Stimulated activated CD4-positive, alpha-beta T cell treated with anti-CD3 and anti-CD28 coated beads, Interleukin-1b, Interleukin-23, amount 100 ng/mL, for 4 hours (primary cell): ENCODE measurements around the gene MMRN2.
"Not testable (repeated sequence)": the region's sequence is repeated elsewhere in the genome, so short reads cannot be mapped to it uniquely, and the experiment has no call there.

Source experiments
- DNase-seq, 2 donors: peaks; one replicate each; pipeline ENCODE4 v3.0.0-alpha.2; 2020; ENCODE audit warnings: low read depth in 2 of 2

Gene MMRN2, protein sequence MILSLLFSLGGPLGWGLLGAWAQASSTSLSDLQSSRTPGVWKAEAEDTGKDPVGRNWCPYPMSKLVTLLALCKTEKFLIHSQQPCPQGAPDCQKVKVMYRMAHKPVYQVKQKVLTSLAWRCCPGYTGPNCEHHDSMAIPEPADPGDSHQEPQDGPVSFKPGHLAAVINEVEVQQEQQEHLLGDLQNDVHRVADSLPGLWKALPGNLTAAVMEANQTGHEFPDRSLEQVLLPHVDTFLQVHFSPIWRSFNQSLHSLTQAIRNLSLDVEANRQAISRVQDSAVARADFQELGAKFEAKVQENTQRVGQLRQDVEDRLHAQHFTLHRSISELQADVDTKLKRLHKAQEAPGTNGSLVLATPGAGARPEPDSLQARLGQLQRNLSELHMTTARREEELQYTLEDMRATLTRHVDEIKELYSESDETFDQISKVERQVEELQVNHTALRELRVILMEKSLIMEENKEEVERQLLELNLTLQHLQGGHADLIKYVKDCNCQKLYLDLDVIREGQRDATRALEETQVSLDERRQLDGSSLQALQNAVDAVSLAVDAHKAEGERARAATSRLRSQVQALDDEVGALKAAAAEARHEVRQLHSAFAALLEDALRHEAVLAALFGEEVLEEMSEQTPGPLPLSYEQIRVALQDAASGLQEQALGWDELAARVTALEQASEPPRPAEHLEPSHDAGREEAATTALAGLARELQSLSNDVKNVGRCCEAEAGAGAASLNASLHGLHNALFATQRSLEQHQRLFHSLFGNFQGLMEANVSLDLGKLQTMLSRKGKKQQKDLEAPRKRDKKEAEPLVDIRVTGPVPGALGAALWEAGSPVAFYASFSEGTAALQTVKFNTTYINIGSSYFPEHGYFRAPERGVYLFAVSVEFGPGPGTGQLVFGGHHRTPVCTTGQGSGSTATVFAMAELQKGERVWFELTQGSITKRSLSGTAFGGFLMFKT

DNA sequence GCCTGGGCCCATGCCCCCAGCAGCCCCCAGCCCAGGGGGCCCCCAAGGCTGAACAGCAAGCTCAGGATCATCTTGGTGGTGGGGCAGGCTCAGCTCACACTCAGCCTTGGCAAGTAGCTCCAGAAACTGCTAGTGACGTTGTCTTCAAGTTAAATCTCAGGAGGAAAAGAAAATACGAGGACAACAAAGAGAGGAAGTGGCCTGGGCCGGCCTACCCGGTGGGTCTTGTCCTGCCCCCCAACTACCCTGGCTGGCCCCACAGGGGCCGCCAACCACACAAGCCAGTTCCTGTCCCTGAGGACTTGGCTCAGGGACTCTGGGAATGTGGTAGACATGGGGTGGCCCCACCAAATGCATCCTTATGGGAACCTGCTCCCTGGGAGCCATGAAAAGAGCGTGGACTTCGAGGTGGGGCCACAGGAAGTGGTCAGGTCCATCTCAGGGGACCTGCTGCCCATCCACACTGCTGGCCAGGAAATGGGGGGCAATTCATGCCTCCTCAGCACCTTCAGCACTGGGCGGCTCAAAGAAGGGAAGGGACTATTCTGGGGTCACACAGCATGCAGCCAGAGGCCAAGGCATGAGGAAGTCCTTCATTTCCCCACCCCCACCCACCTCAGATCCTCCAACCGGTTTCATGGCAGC, at the start of gene MMRN2:
TSS of gene MMRN2 (minus strand) at position 145 of the 645 bp plus-strand sequence. CDS start at position 71, 74 bp downstream.
- no peak for DNase-seq

DNA sequence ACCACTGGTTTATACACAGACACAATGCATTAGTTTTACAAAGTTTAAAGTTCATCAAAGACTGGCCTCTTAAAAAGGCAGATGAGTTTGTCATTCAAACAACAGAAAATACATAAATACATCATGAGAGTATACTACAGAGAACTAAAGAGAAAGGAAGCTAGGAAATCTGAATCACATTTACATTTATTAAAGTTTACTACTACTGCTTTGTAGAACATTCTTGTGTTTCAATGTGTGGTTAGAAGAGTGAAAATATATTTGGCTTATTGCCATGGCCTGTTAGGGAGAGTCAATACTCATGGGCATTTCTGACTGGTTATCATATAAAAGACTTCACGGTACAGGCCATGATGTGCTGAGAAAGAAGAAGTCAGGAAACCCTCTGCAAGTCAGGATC, 49.7 kb upstream of the MMRN2 start:
- DNase-seq, result not testable (repeated sequence)

GRCh38 chr10:87000491-87000890, 43.1 kb upstream of the MMRN2 start:
- DNase-seq, result no peak

- not testable (repeated sequence) for DNase-seq
Measured at GRCh38 chr10:86999802-87000403, 42.5 kb upstream of the MMRN2 start.

DNA sequence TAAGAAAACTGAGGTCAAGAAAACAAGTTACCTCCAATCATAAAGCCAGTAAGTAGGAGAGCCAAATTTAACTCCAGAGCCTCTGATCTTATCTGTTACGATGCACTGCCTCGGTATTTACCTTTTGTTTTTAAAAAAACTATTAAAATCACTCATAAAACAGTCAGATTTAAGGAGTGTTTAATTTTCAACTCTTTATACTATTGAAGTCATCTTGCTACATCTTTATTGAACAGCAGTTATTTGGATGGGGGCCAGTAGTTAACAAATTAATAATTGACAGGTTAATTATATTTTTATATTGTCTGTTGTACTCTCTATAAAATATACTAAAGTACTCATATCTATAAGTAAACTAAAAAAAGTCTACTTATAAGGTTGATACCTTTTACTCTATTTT, 35.5 kb upstream of the MMRN2 start:
- DNase-seq, result no peak

GRCh38 chr10:86992456-86992855, 35.0 kb upstream of the MMRN2 start:
- DNase-seq, result no peak

GRCh38 chr10:86991362-86991761, 33.9 kb upstream of the MMRN2 start:
- not testable (repeated sequence) for DNase-seq

- no peak for DNase-seq
Measured at GRCh38 chr10:86988520-86988919, 31.1 kb upstream of the MMRN2 start.

- not testable (repeated sequence) for DNase-seq
Measured at GRCh38 chr10:86984498-86984897, 27.1 kb upstream of the MMRN2 start.

GRCh38 chr10:86981716-86982115, 24.3 kb upstream of the MMRN2 start:
- DNase-seq, result no peak

- not testable (repeated sequence) for DNase-seq
Measured at GRCh38 chr10:86981020-86981419, 23.6 kb upstream of the MMRN2 start.

DNA sequence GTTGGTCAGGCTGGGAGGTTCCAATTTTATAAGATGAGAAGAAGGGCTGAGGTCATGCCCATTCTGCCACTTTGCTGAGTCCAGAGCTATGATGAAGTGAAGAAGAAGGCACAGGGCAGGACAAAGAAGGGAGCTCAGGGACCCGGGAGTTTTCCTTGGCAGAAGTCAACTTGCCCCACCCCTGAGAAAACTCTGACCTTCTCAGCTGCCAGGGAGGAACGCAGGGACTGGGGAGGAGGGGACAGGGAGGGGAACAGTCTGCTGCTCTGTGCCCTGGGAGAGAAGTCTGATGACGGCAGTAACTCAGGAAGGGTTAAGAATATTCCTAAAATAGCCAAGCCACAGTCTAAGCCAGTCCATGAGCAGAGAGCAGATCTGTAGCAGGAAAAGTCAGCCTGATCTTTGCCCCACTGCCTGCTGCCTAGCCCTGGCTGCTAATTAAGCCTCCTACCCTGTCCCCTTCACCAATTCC, 22.6 kb upstream of the MMRN2 start:
- DNase-seq, result no peak

GRCh38 chr10:86979296-86979818, 21.9 kb upstream of the MMRN2 start:
- DNase-seq, result no peak

DNA sequence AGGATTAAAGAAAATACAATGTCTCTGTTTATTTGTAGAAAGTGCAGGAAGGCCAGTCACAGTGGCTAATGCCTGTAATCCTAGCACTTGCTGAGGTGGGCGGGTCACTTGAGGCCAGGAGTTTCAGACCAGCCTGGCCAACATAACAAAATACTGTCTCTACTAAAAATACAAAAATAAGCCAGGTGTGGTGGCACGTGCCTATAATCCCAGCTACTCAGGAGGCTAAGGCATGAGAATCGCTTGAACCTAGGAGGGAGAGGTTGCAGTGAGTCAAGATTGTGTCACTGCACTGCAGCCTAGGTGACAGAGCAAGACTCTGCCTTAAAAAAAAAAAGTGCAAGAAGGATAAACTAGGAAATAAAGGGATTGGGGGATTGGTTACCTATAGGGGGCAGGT, 21.0 kb upstream of the MMRN2 start:
- DNase-seq, result not testable (repeated sequence)

- DNase-seq, result no peak
Measured at GRCh38 chr10:86976362-86977056, 19.1 kb upstream of the MMRN2 start.

GRCh38 chr10:86974484-86974883, 17.1 kb upstream of the MMRN2 start:
- no peak for DNase-seq

- DNase-seq, result no peak
Measured at GRCh38 chr10:86972613-86973380, 15.4 kb upstream of the MMRN2 start.

DNA sequence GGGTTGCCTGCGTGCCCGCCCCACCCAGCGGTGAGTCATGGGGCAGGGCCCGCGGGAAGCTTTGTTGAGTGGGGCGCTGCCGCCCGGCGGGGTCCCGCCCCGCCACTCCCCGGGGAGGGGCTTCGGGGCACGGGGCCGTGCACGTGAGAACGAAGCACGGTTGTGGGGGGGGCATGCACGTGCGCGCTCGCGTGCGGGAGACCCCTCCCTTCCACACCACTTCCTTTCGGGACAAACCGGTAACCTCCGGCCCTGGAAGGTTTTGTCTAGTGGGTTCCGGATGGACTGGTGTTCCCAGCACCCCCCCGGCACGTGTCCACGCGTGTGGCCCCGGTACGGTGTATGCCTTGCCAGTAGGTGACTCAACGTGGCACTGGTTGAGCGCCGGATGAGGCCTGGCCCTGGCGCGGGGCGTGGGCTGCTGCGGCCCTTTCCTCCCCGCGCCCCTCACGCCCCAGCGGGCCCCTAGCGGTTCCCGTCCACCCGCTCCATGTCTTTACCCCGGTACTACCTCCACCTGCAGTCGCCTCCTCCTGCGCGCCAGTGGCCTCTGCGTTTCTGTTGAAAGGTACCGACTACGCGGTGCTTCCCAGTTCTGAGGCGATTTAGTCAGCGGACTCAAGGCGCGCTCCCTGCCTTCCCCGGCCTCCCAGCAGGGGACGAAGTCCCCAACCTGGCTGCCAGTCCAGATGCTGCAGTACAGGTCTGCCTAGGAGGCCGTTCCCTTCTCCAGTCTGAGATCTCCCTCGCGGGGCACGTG, 14.0 kb upstream of the MMRN2 start:
- peak; percentile 83 to 87 for DNase-seq

GRCh38 chr10:86970982-86971231, 13.5 kb upstream of the MMRN2 start:
- no peak for DNase-seq
